Panc1 (cell line): ENCODE results near the gene ADAM22. TPM values are rescaled to one million over a fixed set of nuclear protein-coding genes. Genes with fewer than 3 reads are reported as not detected.

Experiments used
- ATAC-seq: fragments of 200-7000 bp; cut with Tn5 transposase; 2 replicates; pipeline ENCODE4 v1.9.1; 2020; ENCODE audit warnings: mild to moderate bottlenecking, moderate library complexity
- BruUV-seq: library from RNA; stranded (reverse); fragments of 400-500 nt; replicated peaks from 2 replicates; lab custom pipeline; 2021; lab: Mats Ljungman, UMichigan
- CTCF ChIA-PET: fragments of 300-600 bp; sonication (Branson Sonifier 250); formaldehyde crosslinking; loops from one replicate; lab custom pipeline; 2022; ENCODE audit warnings: antibody characterized with exemption; lab: Charles Lee
- POLR2A ChIA-PET: fragments of 300-600 bp; sonication (Branson Sonifier 250); formaldehyde crosslinking; loops from one replicate; lab custom pipeline; 2022; ENCODE audit warnings: antibody characterized with exemption; lab: Charles Lee
- DNase-seq: peaks from one replicate; pipeline ENCODE4 v3.0.0-alpha.2; 2010; ENCODE audit warnings: low read depth, low spot score
- H3K27ac ChIP-seq: 2 replicates; pipeline ENCODE4 v1.5.1; 2011; ENCODE audit warnings: mild to moderate bottlenecking, low read length, inconsistent platforms
- H3K27me3 ChIP-seq: fragments of 200-500 bp; sonication (Bioruptor generic); 2 replicates; pipeline ENCODE4 v1.6.0; 2014; ENCODE audit warnings: low read length, inconsistent platforms; ENCODE audit not compliant: control insufficient read depth, insufficient read depth
- H3K36me3 ChIP-seq: fragments of 200-500 bp; sonication (Bioruptor generic); 2 replicates; pipeline ENCODE4 v1.5.1; 2014; ENCODE audit warnings: inconsistent platforms, mild to moderate bottlenecking, low read length, moderate library complexity; ENCODE audit not compliant: control insufficient read depth, insufficient read depth
- H3K4me1 ChIP-seq: 2 replicates; pipeline ENCODE4 v1.5.1; 2011; ENCODE audit warnings: inconsistent platforms, mild to moderate bottlenecking, low read length, moderate library complexity; ENCODE audit not compliant: control insufficient read depth, insufficient read depth
- H3K4me3 ChIP-seq, 2 experiments: 2 replicates each; pipeline ENCODE4 v1.5.1; 2011 to 2012; ENCODE audit warnings: low read depth in 2 of 2, low read length in 2 of 2, mild to moderate bottlenecking in 2 of 2, inconsistent platforms in 1 of 2, moderate library complexity in 1 of 2
- H3K9me3 ChIP-seq: fragments of 200-500 bp; sonication (Bioruptor generic); 2 replicates; pipeline ENCODE4 v1.5.1; 2014; ENCODE audit warnings: low read depth, mild to moderate bottlenecking, inconsistent platforms, low read length, moderate library complexity; ENCODE audit not compliant: control insufficient read depth, insufficient read depth
- POLR2AphosphoS5 ChIP-seq: IDR thresholded peaks from 2 replicates; pipeline ENCODE4 v1.6.1; 2012; ENCODE audit warnings: mild to moderate bottlenecking, low read depth, low read length, moderate library complexity
- SIN3A ChIP-seq: IDR thresholded peaks from 2 replicates; pipeline ENCODE4 v1.6.1; 2012; ENCODE audit warnings: low read depth, mild to moderate bottlenecking, low read length, moderate library complexity, borderline replicate concordance; ENCODE audit not compliant: insufficient read depth
- TCF7L2 ChIP-seq: IDR thresholded peaks from 2 replicates; pipeline ENCODE4 v1.6.1; 2011; ENCODE audit warnings: mild to moderate bottlenecking, low read depth, low read length, inconsistent platforms
- in situ Hi-C: cut with HindIII; loops from 2 replicates; pipeline ENCODE4 v1.10.0; 2016; ENCODE audit warnings: low sequenced_read_pairs, low pct_unique_long_range_greater_than_20kb
- intact Hi-C: fragments of 100-400 bp; cut with micrococcal nuclease; formaldehyde crosslinking; loops from one replicate; pipeline ENCODE4 v1.10.0; 2022; ENCODE audit not compliant: unreplicated experiment
- total RNA-seq: library from RNA; stranded (reverse); gene quantifications from one replicate; pipeline ENCODE4 v1.2.1, GENCODE V29; 2021; ENCODE audit not compliant: unreplicated experiment
- TF ChIP-seq, protein P1 (sequence below): fragments of 450-650 bp; IDR thresholded peaks from 2 replicates; pipeline ENCODE4 v1.5.1; 2017; ENCODE audit warnings: mild to moderate bottlenecking
- TF ChIP-seq, protein P2 (sequence below), 2 experiments: IDR thresholded peaks; 2 replicates each; pipeline ENCODE4 v1.6.1; 2011 to 2012; ENCODE audit warnings: low read depth in 2 of 2, control low read depth in 1 of 2, low read length in 1 of 2, mild to moderate bottlenecking in 1 of 2, moderate library complexity in 1 of 2; ENCODE audit not compliant: insufficient read depth in 1 of 2

ADAM22 gene
- total RNA-seq, 1 experiment from 2014 or later, result 4.2 TPM

DNA sequence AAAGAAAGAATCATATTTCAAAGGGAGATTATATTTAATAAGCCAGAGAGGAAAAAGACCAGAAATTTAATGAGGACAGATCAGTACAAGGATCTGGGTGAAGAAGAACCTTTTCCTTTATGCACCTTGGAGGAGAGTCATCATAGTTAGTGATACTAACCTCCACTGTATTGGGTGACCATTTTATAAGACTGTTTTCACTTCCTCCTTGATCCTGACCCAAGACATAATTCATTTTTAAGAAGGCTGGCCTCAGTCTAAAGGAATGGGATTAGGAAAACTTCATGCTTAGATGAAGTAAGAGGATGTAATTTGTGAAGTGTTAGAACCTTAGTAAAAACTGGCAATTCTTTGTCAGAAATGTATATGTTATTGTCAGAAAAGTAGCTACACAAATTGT lies 68.6 kb downstream of the ADAM22 start:
- H3K9me3 ChIP-seq, result no peaks in the 10 kb centered on the region
- in situ Hi-C loops, result no loop called here
- ATAC-seq (no peak), DNase-seq (no peak)
- ChIA-PET POLR2A (no interaction called here), CTCF (no interaction called here)
- no peak for TF ChIP-seq SIN3A
- no peak for TF ChIP-seq TCF7L2
- no peak for TF ChIP-seq POLR2AphosphoS5
- TF ChIP-seq, protein P1, sequence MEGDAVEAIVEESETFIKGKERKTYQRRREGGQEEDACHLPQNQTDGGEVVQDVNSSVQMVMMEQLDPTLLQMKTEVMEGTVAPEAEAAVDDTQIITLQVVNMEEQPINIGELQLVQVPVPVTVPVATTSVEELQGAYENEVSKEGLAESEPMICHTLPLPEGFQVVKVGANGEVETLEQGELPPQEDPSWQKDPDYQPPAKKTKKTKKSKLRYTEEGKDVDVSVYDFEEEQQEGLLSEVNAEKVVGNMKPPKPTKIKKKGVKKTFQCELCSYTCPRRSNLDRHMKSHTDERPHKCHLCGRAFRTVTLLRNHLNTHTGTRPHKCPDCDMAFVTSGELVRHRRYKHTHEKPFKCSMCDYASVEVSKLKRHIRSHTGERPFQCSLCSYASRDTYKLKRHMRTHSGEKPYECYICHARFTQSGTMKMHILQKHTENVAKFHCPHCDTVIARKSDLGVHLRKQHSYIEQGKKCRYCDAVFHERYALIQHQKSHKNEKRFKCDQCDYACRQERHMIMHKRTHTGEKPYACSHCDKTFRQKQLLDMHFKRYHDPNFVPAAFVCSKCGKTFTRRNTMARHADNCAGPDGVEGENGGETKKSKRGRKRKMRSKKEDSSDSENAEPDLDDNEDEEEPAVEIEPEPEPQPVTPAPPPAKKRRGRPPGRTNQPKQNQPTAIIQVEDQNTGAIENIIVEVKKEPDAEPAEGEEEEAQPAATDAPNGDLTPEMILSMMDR, result no peak
- TF ChIP-seq, protein P2, sequence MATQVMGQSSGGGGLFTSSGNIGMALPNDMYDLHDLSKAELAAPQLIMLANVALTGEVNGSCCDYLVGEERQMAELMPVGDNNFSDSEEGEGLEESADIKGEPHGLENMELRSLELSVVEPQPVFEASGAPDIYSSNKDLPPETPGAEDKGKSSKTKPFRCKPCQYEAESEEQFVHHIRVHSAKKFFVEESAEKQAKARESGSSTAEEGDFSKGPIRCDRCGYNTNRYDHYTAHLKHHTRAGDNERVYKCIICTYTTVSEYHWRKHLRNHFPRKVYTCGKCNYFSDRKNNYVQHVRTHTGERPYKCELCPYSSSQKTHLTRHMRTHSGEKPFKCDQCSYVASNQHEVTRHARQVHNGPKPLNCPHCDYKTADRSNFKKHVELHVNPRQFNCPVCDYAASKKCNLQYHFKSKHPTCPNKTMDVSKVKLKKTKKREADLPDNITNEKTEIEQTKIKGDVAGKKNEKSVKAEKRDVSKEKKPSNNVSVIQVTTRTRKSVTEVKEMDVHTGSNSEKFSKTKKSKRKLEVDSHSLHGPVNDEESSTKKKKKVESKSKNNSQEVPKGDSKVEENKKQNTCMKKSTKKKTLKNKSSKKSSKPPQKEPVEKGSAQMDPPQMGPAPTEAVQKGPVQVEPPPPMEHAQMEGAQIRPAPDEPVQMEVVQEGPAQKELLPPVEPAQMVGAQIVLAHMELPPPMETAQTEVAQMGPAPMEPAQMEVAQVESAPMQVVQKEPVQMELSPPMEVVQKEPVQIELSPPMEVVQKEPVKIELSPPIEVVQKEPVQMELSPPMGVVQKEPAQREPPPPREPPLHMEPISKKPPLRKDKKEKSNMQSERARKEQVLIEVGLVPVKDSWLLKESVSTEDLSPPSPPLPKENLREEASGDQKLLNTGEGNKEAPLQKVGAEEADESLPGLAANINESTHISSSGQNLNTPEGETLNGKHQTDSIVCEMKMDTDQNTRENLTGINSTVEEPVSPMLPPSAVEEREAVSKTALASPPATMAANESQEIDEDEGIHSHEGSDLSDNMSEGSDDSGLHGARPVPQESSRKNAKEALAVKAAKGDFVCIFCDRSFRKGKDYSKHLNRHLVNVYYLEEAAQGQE (IDR thresholded peaks at IDR 0.05; ENCODE audit: insufficient read depth in 1 of 2, low read depth in 2 of 2, low read length in 1 of 2), result no peak
- no peak overlapping the region for H3K27ac ChIP-seq
- intact Hi-C loops, result no loop called here
- no peaks in the 10 kb centered on the region for H3K36me3 ChIP-seq
- BruUV-seq, result no TSS peak
- no peaks in the 10 kb centered on the region for H3K27me3 ChIP-seq
- no peaks in the 10 kb centered on the region for H3K4me1 ChIP-seq
- no peak overlapping the region for H3K4me3 ChIP-seq

DNA sequence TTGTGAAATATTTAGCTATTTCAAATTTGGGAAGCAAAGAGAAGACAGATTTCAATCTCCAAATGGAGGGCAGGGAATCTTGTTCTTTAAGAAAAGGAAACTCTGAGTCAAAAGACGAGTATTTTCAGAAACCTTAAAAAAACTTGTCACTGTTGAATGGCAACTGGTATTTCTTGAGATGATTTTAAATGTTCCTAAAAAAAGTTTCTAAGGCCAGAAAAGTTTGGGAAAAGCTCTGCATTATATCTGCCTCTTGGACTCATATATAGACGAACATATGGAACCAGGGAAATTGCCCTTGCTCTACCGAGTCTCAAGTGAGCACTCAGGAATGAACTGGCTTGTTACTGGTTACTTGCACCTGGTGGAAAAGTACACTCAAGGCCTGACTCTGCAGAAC lies 69.5 kb downstream of the ADAM22 start:
- Histone ChIP-seq H3K27ac (no peak overlapping the region), H3K4me3 (no peak overlapping the region), H3K36me3 (no peaks in the 10 kb centered on the region), H3K9me3 (no peaks in the 10 kb centered on the region), H3K4me1 (no peaks in the 10 kb centered on the region), H3K27me3 (no peaks in the 10 kb centered on the region)
- ChIA-PET CTCF (no interaction called here), POLR2A (no interaction called here)
- in situ Hi-C loops, result no loop called here
- intact Hi-C loops, result no loop called here
- DNase-seq (no peak), ATAC-seq (no peak)
- TF ChIP-seq TCF7L2 (no peak), SIN3A (no peak), POLR2AphosphoS5 (no peak)
- TF ChIP-seq, protein P2 (IDR thresholded peaks at IDR 0.05; ENCODE audit: insufficient read depth in 1 of 2, low read depth in 2 of 2, low read length in 1 of 2), result no peak
- TF ChIP-seq, protein P1, result no peak
- BruUV-seq, result no TSS peak
